ENCODE data around the gene MSANTD1. TPM values are rescaled to one million over a fixed set of nuclear protein-coding genes. Genes with fewer than 3 reads are reported as not detected.

The MSANTD1 gene
- 1.1 TPM for polyA plus RNA-seq (2012; ENCODE audit: low read depth, missing spikeins)

- FAIRE-seq (no peak), DNase-seq (ENCODE audit: insufficient read length, low spot score) (no peak)
- TF ChIP-seq TAF1 (IDR thresholded peaks at IDR 0.05; ENCODE audit: low read depth, low read length) (no peak), PAX5 (IDR thresholded peaks at IDR 0.05; ENCODE audit: insufficient read depth, low read length, severe bottlenecking) (no peak), POLR2AphosphoS5 (IDR thresholded peaks at IDR 0.05; ENCODE audit: low read depth, low read length) (no peak)
Measured at GRCh38 chr4:3248811-3249661, at the start of gene MSANTD1. Gene MSANTD1, plus strand, starts transcription at chr4:3249159. Its CDS starts 64 bp downstream, at chr4:3249223.

GRCh38 chr4:3199653-3200422 lies 49.1 kb upstream of the MSANTD1 start:
- no peak for TF ChIP-seq POLR2A (IDR thresholded peaks at IDR 0.05; ENCODE audit: low read depth, low read length)
- DNase-seq (ENCODE audit: insufficient read length, low spot score) = no peak
- FAIRE-seq = no peak

- FAIRE-seq (no peak), DNase-seq (ENCODE audit: insufficient read length, low spot score) (no peak)
- no peak for TF ChIP-seq PAX5 (IDR thresholded peaks at IDR 0.05; ENCODE audit: insufficient read depth, low read length, severe bottlenecking)
- TF ChIP-seq TAF1 (IDR thresholded peaks at IDR 0.05; ENCODE audit: low read depth, low read length) = no peak
- no peak for TF ChIP-seq SPI1 (IDR thresholded peaks at IDR 0.05; ENCODE audit: low read depth, low read length)
- TF ChIP-seq POLR2A (IDR thresholded peaks at IDR 0.05; ENCODE audit: low read depth, low read length) = no peak
- no peak for TF ChIP-seq POU2F2 (IDR thresholded peaks at IDR 0.05; ENCODE audit: low read depth, low read length)
- no peak for TF ChIP-seq POLR2AphosphoS5 (IDR thresholded peaks at IDR 0.05; ENCODE audit: low read depth, low read length)
Measured at GRCh38 chr4:3200423-3201090, 48.4 kb upstream of the MSANTD1 start.

- TF ChIP-seq TAF1 (IDR thresholded peaks at IDR 0.05; ENCODE audit: low read depth, low read length) (no peak), SPI1 (IDR thresholded peaks at IDR 0.05; ENCODE audit: low read depth, low read length) (peak; percentile 68), PAX5 (IDR thresholded peaks at IDR 0.05; ENCODE audit: insufficient read depth, low read length, severe bottlenecking) (no peak), POU2F2 (IDR thresholded peaks at IDR 0.05; ENCODE audit: low read depth, low read length) (no peak; the same call in 1 of the 2 replicates)
- DNase-seq (ENCODE audit: insufficient read length, low spot score) = peak; percentile 56
- peak; percentile 95 for FAIRE-seq
Measured at GRCh38 chr4:3201718-3202702, 46.9 kb upstream of the MSANTD1 start.

DNA sequence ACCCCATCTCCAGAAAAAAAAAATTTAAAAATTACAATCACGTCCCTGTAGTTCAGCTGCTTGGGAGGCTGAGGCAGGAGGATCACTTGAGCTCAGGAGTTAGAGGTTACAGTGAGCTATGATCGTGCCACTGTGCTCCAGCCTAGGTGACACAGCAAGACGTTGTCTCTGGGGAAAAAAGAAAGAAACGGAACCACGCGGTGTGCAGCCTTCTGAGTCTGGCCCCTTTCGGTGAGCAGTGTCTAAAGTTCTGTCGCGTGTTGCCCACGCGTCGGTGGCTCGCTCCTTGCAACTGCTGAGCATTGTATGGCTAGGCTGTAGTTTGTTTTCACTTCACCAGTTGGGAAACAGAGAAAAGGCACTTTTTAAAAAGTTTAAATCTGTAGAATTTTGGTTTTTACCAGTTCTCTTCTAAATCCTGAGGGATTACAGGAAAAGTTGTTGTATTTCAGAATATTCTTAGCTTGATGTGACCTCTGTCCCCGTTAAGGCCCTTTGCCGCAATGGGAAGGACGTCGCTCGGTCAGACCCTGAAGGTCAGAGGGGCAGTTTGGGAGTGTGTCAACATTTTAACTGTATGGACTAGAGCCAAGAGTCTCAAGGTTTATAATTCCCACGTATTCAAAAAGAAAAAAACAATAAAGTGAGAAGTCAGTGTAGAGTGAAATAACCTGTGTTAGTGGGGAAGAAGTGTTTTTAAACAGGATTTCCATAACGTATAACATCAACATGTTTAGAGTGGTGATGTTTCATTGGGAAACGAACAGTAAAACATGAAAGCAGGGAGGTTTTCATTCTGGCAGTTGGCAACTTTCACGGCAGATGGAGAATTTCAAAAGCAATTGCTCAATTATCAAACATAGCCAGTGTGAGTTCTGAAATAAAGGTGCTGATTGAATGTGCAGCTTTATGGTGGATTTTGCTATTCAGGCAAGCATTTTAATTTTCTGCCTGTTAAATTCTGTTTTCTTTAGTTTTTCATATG lies 45.8 kb upstream of the MSANTD1 start:
- no peak for TF ChIP-seq POLR2A (IDR thresholded peaks at IDR 0.05; ENCODE audit: low read depth, low read length)
- no peak for TF ChIP-seq PAX5 (IDR thresholded peaks at IDR 0.05; ENCODE audit: insufficient read depth, low read length, severe bottlenecking)
- TF ChIP-seq POU2F2 (IDR thresholded peaks at IDR 0.05; ENCODE audit: low read depth, low read length) = 0 out of 2 replicates have a peak, but pooled peaks have one; percentile 7
- no peak for TF ChIP-seq SPI1 (IDR thresholded peaks at IDR 0.05; ENCODE audit: low read depth, low read length)
- no peak for TF ChIP-seq POLR2AphosphoS5 (IDR thresholded peaks at IDR 0.05; ENCODE audit: low read depth, low read length)
- peak; percentile 50 for FAIRE-seq
- no peak for DNase-seq (ENCODE audit: insufficient read length, low spot score)

DNA sequence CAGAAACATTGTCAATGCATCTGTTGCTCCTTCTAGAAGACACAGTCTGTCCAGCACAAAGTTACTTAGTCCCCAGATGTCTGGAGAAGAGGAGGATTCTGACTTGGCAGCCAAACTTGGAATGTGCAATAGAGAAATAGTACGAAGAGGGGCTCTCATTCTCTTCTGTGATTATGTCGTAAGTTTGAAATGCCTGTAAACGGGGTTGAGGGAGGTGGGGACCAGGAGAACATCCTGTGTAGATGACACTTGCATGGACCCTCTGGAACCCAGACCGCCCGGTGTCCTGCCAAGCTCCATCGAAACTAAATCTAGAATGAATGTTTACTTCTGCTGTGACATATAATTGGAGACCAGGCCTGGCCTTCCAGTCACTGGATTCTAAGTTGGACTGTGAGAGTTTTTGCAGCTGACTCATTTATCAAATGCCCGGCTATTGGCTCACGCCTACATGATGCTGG lies 45.0 kb upstream of the MSANTD1 start:
- DNase-seq (ENCODE audit: insufficient read length, low spot score) (no peak), FAIRE-seq (peak; percentile 35)
- TF ChIP-seq POU2F2 (IDR thresholded peaks at IDR 0.05; ENCODE audit: low read depth, low read length) = no peak
- no peak for TF ChIP-seq POLR2A (IDR thresholded peaks at IDR 0.05; ENCODE audit: low read depth, low read length)
- no peak for TF ChIP-seq TAF1 (IDR thresholded peaks at IDR 0.05; ENCODE audit: low read depth, low read length)
- TF ChIP-seq POLR2AphosphoS5 (IDR thresholded peaks at IDR 0.05; ENCODE audit: low read depth, low read length) = no peak
- no peak for TF ChIP-seq PAX5 (IDR thresholded peaks at IDR 0.05; ENCODE audit: insufficient read depth, low read length, severe bottlenecking)
- TF ChIP-seq SPI1 (IDR thresholded peaks at IDR 0.05; ENCODE audit: low read depth, low read length) = no peak

DNA sequence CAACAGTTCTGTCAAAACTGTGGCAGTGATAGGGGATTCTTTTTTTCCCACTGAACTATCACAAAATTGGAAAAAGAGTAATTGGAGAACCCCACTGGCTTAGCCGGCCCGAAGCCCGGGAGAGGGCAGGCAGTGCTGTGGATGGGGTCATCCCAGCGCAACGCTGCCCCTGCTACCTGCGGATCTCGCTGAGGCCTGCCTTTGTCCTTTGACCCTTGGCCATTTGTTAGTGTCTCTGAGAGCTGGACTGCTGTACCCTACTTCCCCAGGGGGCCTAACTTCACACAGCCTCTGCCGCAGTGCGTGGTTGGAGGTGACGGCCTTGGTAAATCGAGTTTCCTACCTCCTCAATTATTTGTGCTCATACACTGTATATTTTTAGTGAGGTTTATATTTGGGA lies 43.0 kb upstream of the MSANTD1 start:
- FAIRE-seq = no peak
- no peak for DNase-seq (ENCODE audit: insufficient read length, low spot score)
- no peak for TF ChIP-seq POU2F2 (IDR thresholded peaks at IDR 0.05; ENCODE audit: low read depth, low read length)
- TF ChIP-seq PAX5 (IDR thresholded peaks at IDR 0.05; ENCODE audit: insufficient read depth, low read length, severe bottlenecking) = no peak
- TF ChIP-seq TAF1 (IDR thresholded peaks at IDR 0.05; ENCODE audit: low read depth, low read length) = no peak
- no peak for TF ChIP-seq SPI1 (IDR thresholded peaks at IDR 0.05; ENCODE audit: low read depth, low read length)
- TF ChIP-seq POLR2A (IDR thresholded peaks at IDR 0.05; ENCODE audit: low read depth, low read length) = no peak
- TF ChIP-seq POLR2AphosphoS5 (IDR thresholded peaks at IDR 0.05; ENCODE audit: low read depth, low read length) = no peak
